Uterus (tissue), 4 donors: ENCODE measurements around the gene SLC12A5. TPM values are rescaled to one million over a fixed set of nuclear protein-coding genes. Genes with fewer than 3 reads are reported as not detected.
"Not testable (repeated sequence)": the region's sequence is repeated elsewhere in the genome, so short reads cannot be mapped to it uniquely, and the experiment has no call there.

ENCODE experiments used
- DNase-seq, 2 donors: peaks; one replicate each; pipeline ENCODE4 v3.0.0-alpha.2; 2019 to 2020
- H3K27ac ChIP-seq, 2 donors: fragments of 200-600 bp; sonication (generic); 1 replicate in 1 of 2; 2 replicates in 1 of 2; pipeline ENCODE4 v1.5.1; 2016 to 2018
- H3K27me3 ChIP-seq, 2 donors: fragments of 200-600 bp; sonication (generic); one replicate each; pipeline ENCODE4 v1.5.1; 2018 to 2019; ENCODE audit warnings: control low read depth in 1 of 2
- H3K36me3 ChIP-seq, 2 donors: fragments of 200-600 bp; sonication (generic); one replicate each; pipeline ENCODE4 v1.5.1; 2019; ENCODE audit warnings: control low read depth in 1 of 2
- H3K4me1 ChIP-seq, 2 donors: fragments of 200-600 bp; sonication (generic); one replicate each; pipeline ENCODE4 v1.5.1; 2018 to 2019; ENCODE audit warnings: control low read depth in 1 of 2
- H3K4me3 ChIP-seq, 2 donors: fragments of 200-600 bp; sonication (generic); 1 replicate in 1 of 2; 2 replicates in 1 of 2; pipeline ENCODE4 v1.5.1; 2018 to 2019; ENCODE audit warnings: mild to moderate bottlenecking in 1 of 2
- H3K9me3 ChIP-seq, 2 donors: fragments of 200-600 bp; sonication (generic); one replicate each; pipeline ENCODE4 v1.5.1; 2019; ENCODE audit warnings: control low read depth in 1 of 2
- CTCF ChIP-seq, 4 experiments: fragments of 200-600 bp in 2 of 4; fragments of 450-650 bp in 2 of 4; sonication (generic) in 2 of 4; IDR thresholded peaks; one replicate each; pipeline ENCODE4 v1.5.1; 2016 to 2019; ENCODE audit warnings: antibody characterized with exemption in 4 of 4, mild to moderate bottlenecking in 2 of 4, moderate library complexity in 1 of 4
- POLR2A ChIP-seq, 2 donors: fragments of 450-650 bp; IDR thresholded peaks; one replicate each; pipeline ENCODE4 v1.6.1; 2016; ENCODE audit warnings: antibody characterized with exemption in 2 of 2, mild to moderate bottlenecking in 1 of 2, moderate library complexity in 1 of 2
- intact Hi-C: fragments of 100-400 bp; cut with DNase I; formaldehyde crosslinking; loops from one replicate; pipeline ENCODE4 v1.15.1; 2023; ENCODE audit warnings: low total_unique reads
- total RNA-seq, 4 donors: library from RNA; depleted of rRNA in 3 of 4; stranded (reverse); fragments of >200 nt in 3 of 4; gene quantifications; one replicate each; pipeline versions ENCODE4 v1.1.0 to v1.2.4, GENCODE V29; 2014 to 2023
- donor health status: DM: yes; HTN: yes; CAD: no.

The SLC12A5 gene
- under 1 TPM in 1 of 4 donors, not detected in 3; 0.35 TPM for total RNA-seq

GRCh38 chr20:46028772-46029371 lies at the start of gene SLC12A5:
Gene SLC12A5 (plus strand): TSS chr20:46029215. CDS start chr20:46029345, 130 bp downstream.
- H3K27me3 ChIP-seq = peaks cover 13 to 27% of the 10 kb centered on the region in 2 donors
- H3K4me3 ChIP-seq = no peak within 1 kb of the TSS
- H3K9me3 ChIP-seq = no peaks in the 10 kb centered on the region
- intact Hi-C loops = no loop called here
- no peaks in the 10 kb centered on the region for H3K36me3 ChIP-seq
- H3K4me1 ChIP-seq = peaks cover 0 to 6% of the 10 kb centered on the region in 2 donors
- no peak for TF ChIP-seq POLR2A (IDR thresholded peaks at IDR 0.05)
- TF ChIP-seq CTCF (IDR thresholded peaks at IDR 0.05) = no peak
- H3K27ac ChIP-seq = no peak within 1 kb of the TSS
- no peak for DNase-seq

GRCh38 chr20:45981261-45981660 lies 47.8 kb upstream of the SLC12A5 start:
- H3K27me3 ChIP-seq = no peaks in the 10 kb centered on the region
- no peaks in the 10 kb centered on the region for H3K9me3 ChIP-seq
- no peaks in the 10 kb centered on the region for H3K36me3 ChIP-seq
- H3K4me1 ChIP-seq = no peaks in the 10 kb centered on the region
- no peak for DNase-seq
- H3K27ac ChIP-seq = no peak overlapping the region
- TF ChIP-seq POLR2A (IDR thresholded peaks at IDR 0.05) (no peak), CTCF (IDR thresholded peaks at IDR 0.05) (no peak)
- no peak overlapping the region for H3K4me3 ChIP-seq
- intact Hi-C loops = no loop called here

GRCh38 chr20:45983279-45983743 lies 45.7 kb upstream of the SLC12A5 start:
- no peak for DNase-seq
- TF ChIP-seq CTCF (IDR thresholded peaks at IDR 0.05) (no peak), POLR2A (IDR thresholded peaks at IDR 0.05) (no peak)
- intact Hi-C loops = no loop called here
- Histone ChIP-seq H3K4me3 (no peak overlapping the region), H3K4me1 (no peaks in the 10 kb centered on the region), H3K27me3 (peaks cover 0 to 3% of the 10 kb centered on the region in 2 donors), H3K27ac (no peak overlapping the region), H3K36me3 (no peaks in the 10 kb centered on the region), H3K9me3 (no peaks in the 10 kb centered on the region)

GRCh38 chr20:45985573-45985972 lies 43.4 kb upstream of the SLC12A5 start:
- TF ChIP-seq POLR2A (IDR thresholded peaks at IDR 0.05) (no peak), CTCF (IDR thresholded peaks at IDR 0.05) (no peak)
- no peak overlapping the region for H3K27ac ChIP-seq
- no peaks in the 10 kb centered on the region for H3K4me1 ChIP-seq
- no peak for DNase-seq
- H3K9me3 ChIP-seq = no peaks in the 10 kb centered on the region
- H3K4me3 ChIP-seq = no peak overlapping the region
- H3K27me3 ChIP-seq = peaks cover 0 to 9% of the 10 kb centered on the region in 2 donors
- intact Hi-C loops = no loop called here
- no peaks in the 10 kb centered on the region for H3K36me3 ChIP-seq

- Histone ChIP-seq H3K4me3 (no peak overlapping the region), H3K36me3 (no peaks in the 10 kb centered on the region), H3K27ac (no peak overlapping the region), H3K9me3 (no peaks in the 10 kb centered on the region), H3K27me3 (peaks cover 0 to 9% of the 10 kb centered on the region in 2 donors), H3K4me1 (no peaks in the 10 kb centered on the region)
- intact Hi-C loops = no loop called here
- peak in 1 of 2 donors; percentile 48 for DNase-seq
- TF ChIP-seq POLR2A (IDR thresholded peaks at IDR 0.05) (no peak), CTCF (IDR thresholded peaks at IDR 0.05) (peak; percentile 35 to 46 (median 42))
These were observed 41.8 kb upstream of the SLC12A5 start for GRCh38 chr20:45987108-45987780.

- H3K4me1 ChIP-seq, H3K4me3 ChIP-seq, H3K9me3 ChIP-seq, H3K27me3 ChIP-seq, intact Hi-C loops, DNase-seq, H3K27ac ChIP-seq, H3K36me3 ChIP-seq: not testable (repeated sequence)
These were observed 40.2 kb upstream of the SLC12A5 start for GRCh38 chr20:45988830-45989229.
